Cardiac muscle cell (in vitro differentiated cells and primary cell): Measurements from ENCODE around the gene SCO1. TPM values are rescaled to one million over a fixed set of nuclear protein-coding genes. Genes with fewer than 3 reads are reported as not detected.

ENCODE experiments used
- DNase-seq, 2 donors: peaks; one replicate each; pipeline versions ENCODE4 v3.0.0 to v3.0.0-alpha.2; 2010 to 2017; ENCODE audit warnings: low read depth in 1 of 2, low spot score in 1 of 2
- H3K27ac ChIP-seq: fragments of 200-600 bp; sonication (generic); 2 replicates; pipeline ENCODE4 v1.5.1; 2016
- H3K27me3 ChIP-seq: fragments of 200-600 bp; sonication (generic); 2 replicates; pipeline ENCODE4 v1.6.0; 2016; ENCODE audit warnings: control low read depth
- H3K36me3 ChIP-seq: fragments of 200-600 bp; sonication (generic); 2 replicates; pipeline ENCODE4 v1.5.1; 2016; ENCODE audit warnings: control low read depth
- H3K4me1 ChIP-seq: fragments of 200-600 bp; sonication (generic); 2 replicates; pipeline ENCODE4 v1.8.1; 2017; ENCODE audit warnings: low read depth, mild to moderate bottlenecking, mixed run types
- H3K4me3 ChIP-seq: fragments of 200-600 bp; sonication (generic); 2 replicates; pipeline ENCODE4 v1.5.1; 2016; ENCODE audit warnings: mild to moderate bottlenecking
- H3K9me3 ChIP-seq: fragments of 200-600 bp; sonication (generic); 2 replicates; pipeline ENCODE4 v1.5.1; 2017; ENCODE audit warnings: low read depth, mild to moderate bottlenecking, control low read depth
- polyA plus RNA-seq: library from polyadenylated mRNA; unstranded; fragments of >200 nt; fragmentation: Nextera tagmentation; extraction: Ambion mirVana; gene quantifications from 2 replicates; pipeline ENCODE4 v1.2.1, GENCODE V29; 2016
- total RNA-seq: library from RNA; depleted of rRNA; stranded (reverse); fragments of >200 nt; gene quantifications from 2 replicates; pipeline ENCODE4 v1.2.3, GENCODE V29; 2016
- TF ChIP-seq, protein P1 (sequence below): IDR thresholded peaks from 2 replicates; pipeline ENCODE4 v1.5.1; 2012; ENCODE audit warnings: low read depth, mild to moderate bottlenecking, low read length

The SCO1 gene
- total and polyA plus RNA-seq, 2 experiments from 2014 or later: 56.4 to 67.2 TPM

DNA sequence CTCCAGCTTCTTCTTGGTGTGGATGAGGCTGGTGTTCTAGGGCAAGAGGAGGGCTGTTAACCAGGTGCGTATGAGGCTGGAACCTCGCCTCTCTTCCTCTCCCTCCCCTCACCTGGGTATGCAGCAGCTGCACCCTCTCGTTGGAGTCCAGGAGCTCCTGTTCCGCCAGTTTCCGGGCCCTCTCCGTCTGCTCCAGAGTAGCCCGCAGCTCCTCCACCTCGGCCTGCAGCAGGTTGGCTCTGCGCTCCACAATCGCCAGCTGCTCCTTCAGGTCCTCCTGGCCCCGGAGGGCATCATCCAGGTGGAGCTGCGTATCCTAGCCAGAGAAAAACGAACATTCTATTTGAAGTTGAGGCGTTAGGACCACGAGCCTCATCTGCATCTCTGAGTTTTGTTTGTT lies 65.6 kb downstream of the SCO1 start:
- H3K9me3 ChIP-seq: no peaks in the 10 kb centered on the region
- peaks cover 6% of the 10 kb centered on the region for H3K4me1 ChIP-seq
- H3K4me3 ChIP-seq: no peak overlapping the region
- H3K27me3 ChIP-seq: no peaks in the 10 kb centered on the region
- H3K36me3 ChIP-seq: no peaks in the 10 kb centered on the region
- no peak for DNase-seq
- TF ChIP-seq, protein P1, sequence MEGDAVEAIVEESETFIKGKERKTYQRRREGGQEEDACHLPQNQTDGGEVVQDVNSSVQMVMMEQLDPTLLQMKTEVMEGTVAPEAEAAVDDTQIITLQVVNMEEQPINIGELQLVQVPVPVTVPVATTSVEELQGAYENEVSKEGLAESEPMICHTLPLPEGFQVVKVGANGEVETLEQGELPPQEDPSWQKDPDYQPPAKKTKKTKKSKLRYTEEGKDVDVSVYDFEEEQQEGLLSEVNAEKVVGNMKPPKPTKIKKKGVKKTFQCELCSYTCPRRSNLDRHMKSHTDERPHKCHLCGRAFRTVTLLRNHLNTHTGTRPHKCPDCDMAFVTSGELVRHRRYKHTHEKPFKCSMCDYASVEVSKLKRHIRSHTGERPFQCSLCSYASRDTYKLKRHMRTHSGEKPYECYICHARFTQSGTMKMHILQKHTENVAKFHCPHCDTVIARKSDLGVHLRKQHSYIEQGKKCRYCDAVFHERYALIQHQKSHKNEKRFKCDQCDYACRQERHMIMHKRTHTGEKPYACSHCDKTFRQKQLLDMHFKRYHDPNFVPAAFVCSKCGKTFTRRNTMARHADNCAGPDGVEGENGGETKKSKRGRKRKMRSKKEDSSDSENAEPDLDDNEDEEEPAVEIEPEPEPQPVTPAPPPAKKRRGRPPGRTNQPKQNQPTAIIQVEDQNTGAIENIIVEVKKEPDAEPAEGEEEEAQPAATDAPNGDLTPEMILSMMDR: no peak
- H3K27ac ChIP-seq: no peak overlapping the region

DNA sequence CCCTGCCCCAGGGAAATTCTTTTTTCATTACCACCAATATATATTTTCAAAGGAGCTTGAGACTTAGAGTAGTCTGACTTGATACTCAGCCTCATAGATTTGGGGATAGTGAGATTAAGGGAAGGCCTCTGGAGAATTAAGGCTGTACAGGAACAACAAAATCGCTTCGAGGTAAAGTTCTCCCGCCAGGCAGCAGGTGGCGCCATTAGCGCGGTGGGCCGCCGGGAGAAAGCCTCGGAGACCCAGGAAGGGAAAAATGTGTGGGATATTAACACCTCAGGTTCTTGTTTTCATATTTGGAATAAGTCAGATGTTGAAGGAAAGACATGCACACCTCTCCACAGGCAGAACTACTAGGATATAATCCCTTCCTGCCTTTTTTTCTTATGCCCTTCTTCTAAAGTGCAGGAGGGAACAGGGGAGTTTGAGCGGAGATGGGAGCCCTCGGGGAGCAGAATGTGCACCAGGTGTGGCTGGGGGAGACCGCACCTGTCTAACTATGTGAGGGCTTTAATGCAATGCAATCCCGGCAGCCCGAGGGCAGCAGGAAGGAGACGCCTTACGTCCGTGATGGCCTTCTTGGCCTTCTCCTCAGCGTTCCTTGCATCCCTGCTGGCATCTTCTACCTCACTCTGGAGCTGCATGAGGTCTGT lies 66.2 kb downstream of the SCO1 start:
- Histone ChIP-seq H3K27me3 (no peaks in the 10 kb centered on the region), H3K4me3 (no peak overlapping the region), H3K36me3 (no peaks in the 10 kb centered on the region), H3K9me3 (no peaks in the 10 kb centered on the region), H3K4me1 (peaks cover 6% of the 10 kb centered on the region), H3K27ac (no peak overlapping the region)
- TF ChIP-seq, protein P1: peak; percentile 92
- peak; percentile 40 to 46 for DNase-seq

DNA sequence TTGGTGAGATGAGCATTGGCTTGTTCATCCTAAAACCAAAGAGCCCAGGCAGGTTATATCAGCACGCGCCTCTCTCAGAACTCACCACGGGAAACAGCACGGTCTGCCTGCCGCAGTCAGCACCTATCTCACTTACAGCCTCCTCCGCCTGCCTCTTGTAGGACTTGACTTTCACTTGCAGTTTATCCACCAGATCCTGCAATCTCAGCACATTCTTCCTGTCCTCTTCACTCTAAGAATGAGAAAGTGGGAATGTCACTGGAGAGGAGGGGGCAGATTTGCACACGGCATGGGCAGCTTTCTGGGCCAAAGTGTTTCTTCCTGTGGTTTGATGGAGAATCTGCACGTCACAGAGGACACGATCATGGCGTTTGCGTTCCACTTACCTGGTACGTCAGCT lies 67.6 kb downstream of the SCO1 start:
- Histone ChIP-seq H3K4me3 (no peak overlapping the region), H3K36me3 (no peaks in the 10 kb centered on the region), H3K27ac (no peak overlapping the region), H3K27me3 (no peaks in the 10 kb centered on the region), H3K4me1 (peaks cover 10% of the 10 kb centered on the region), H3K9me3 (no peaks in the 10 kb centered on the region)
- no peak for DNase-seq
- TF ChIP-seq, protein P1: no peak

DNA sequence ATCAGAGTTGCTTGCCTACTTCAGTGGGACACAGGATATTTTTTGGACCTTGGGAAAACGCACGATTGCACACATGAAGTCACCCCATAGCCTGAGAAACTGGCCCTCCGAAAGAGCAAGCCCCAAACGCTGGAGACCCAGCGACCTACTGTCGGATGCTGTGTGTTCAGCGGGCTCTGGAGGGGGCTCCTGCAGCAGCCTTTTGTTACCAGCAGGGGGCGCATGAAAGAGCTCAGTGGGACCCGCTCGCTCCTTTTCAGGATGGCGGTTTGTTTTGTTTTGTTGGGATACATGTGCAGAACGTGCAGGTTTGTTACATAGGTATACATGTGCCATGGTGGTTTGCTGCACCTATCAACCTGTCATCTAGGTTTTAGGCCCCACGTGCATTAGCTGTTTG lies 68.6 kb downstream of the SCO1 start:
- Histone ChIP-seq H3K9me3 (no peaks in the 10 kb centered on the region), H3K4me1 (peaks cover 10% of the 10 kb centered on the region), H3K36me3 (no peaks in the 10 kb centered on the region), H3K27ac (no peak overlapping the region), H3K4me3 (no peak overlapping the region), H3K27me3 (no peaks in the 10 kb centered on the region)
- TF ChIP-seq, protein P1: peak; percentile 32
- no peak for DNase-seq

DNA sequence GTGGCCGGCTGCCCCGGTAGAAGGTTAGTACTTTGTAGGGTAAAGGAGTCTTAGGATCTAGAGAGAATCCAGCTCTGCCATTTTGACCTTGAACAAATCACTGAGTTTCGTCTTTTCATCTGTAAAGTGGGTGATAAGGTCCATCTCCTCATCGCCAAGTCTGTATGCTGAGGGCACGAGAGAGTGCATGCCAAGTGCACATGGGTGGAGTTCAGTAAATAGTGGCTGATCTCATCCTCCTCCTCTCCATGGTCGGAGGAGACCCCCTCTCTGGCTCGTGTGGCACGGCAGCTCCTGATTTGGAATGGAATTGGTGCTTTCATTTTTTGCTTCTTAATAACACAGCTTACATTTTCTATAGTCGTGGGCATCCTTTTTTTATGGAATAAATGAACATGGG lies 70.9 kb downstream of the SCO1 start:
- Histone ChIP-seq H3K4me1 (peaks cover 10% of the 10 kb centered on the region), H3K36me3 (no peaks in the 10 kb centered on the region), H3K9me3 (no peaks in the 10 kb centered on the region), H3K4me3 (no peak overlapping the region), H3K27ac (no peak overlapping the region), H3K27me3 (no peaks in the 10 kb centered on the region)
- TF ChIP-seq, protein P1: no peak
- no peak for DNase-seq
